ENCODE measurements around the gene SPACDR. TPM values are rescaled to one million over a fixed set of nuclear protein-coding genes. Genes with fewer than 3 reads are reported as not detected.

The SPACDR gene
- total RNA-seq, 2 donors from 2014 or later: not detected

DNA sequence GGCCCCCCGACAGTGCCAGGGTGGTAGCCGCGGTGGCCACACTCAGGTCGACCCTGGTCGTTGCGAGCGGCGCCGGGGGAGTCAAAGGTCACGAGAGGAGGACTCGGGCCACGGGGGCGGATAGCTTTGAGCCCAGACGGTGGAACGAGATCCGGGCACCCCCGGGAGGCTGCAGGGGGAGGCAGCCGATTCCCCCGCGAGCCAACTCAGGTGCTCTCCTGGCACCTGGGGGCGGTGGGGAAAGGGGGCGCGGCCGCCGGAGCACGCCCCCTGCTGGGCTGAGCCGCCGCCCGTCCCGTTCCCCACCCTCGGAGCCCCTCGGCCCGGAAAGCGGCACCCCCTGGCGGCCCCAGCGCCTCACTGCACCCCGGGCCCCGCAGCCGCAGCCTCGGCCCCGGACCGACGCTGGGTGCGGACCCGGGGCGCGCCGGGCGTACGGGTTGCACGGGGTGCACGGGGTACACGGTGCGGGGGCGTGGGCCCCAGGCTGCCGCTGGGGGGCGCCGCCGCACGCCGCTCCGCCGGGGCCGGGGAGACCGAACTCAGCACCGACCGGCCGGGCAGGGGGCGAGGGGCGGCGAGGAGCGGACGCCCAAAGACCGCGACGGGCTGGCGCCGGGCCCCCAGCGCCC lies 19.1 kb upstream of the SPACDR start:
- no peak for DNase-seq (ENCODE audit: low spot score)
- Histone ChIP-seq H3K9me3 (no peaks in the 10 kb centered on the region), H3K36me3 (no peaks in the 10 kb centered on the region), H3K27ac (peak overlapping the region; percentile 28 to 37), H3K4me1 (peaks cover 0 to 16% of the 10 kb centered on the region in 2 donors), H3K27me3 (no peaks in the 10 kb centered on the region), H3K4me3 (peak overlapping the region; percentile 48 to 61)
- TF ChIP-seq, protein P1, sequence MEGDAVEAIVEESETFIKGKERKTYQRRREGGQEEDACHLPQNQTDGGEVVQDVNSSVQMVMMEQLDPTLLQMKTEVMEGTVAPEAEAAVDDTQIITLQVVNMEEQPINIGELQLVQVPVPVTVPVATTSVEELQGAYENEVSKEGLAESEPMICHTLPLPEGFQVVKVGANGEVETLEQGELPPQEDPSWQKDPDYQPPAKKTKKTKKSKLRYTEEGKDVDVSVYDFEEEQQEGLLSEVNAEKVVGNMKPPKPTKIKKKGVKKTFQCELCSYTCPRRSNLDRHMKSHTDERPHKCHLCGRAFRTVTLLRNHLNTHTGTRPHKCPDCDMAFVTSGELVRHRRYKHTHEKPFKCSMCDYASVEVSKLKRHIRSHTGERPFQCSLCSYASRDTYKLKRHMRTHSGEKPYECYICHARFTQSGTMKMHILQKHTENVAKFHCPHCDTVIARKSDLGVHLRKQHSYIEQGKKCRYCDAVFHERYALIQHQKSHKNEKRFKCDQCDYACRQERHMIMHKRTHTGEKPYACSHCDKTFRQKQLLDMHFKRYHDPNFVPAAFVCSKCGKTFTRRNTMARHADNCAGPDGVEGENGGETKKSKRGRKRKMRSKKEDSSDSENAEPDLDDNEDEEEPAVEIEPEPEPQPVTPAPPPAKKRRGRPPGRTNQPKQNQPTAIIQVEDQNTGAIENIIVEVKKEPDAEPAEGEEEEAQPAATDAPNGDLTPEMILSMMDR (IDR thresholded peaks at IDR 0.05): peak; percentile 97 to 100

DNA sequence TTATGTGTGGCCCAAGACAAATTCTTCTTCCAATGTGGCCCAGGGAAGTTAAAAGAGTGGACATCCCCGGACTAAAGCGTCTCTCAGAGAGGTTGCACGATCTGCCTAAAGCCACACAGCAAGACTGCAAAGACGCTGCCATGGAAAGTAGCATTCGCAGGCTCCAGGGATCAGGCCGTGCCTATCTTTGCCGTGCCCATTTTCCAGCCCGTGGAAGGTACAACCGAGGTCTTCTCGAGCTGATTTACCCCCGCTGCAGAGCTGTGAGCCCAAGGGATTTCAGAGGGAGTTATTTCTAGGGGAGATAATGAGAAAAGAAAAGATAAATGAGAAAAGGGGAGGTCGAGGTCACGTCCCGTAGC lies 18.6 kb upstream of the SPACDR start:
- TF ChIP-seq, protein P1 (IDR thresholded peaks at IDR 0.05): no peak
- H3K4me3 ChIP-seq: peak overlapping the region; percentile 48 to 61
- H3K27me3 ChIP-seq: no peaks in the 10 kb centered on the region
- DNase-seq (ENCODE audit: low spot score): no peak
- H3K4me1 ChIP-seq: peaks cover 0 to 19% of the 10 kb centered on the region in 2 donors
- no peaks in the 10 kb centered on the region for H3K36me3 ChIP-seq
- H3K27ac ChIP-seq: peak overlapping the region; percentile 12 to 37
- no peaks in the 10 kb centered on the region for H3K9me3 ChIP-seq

DNA sequence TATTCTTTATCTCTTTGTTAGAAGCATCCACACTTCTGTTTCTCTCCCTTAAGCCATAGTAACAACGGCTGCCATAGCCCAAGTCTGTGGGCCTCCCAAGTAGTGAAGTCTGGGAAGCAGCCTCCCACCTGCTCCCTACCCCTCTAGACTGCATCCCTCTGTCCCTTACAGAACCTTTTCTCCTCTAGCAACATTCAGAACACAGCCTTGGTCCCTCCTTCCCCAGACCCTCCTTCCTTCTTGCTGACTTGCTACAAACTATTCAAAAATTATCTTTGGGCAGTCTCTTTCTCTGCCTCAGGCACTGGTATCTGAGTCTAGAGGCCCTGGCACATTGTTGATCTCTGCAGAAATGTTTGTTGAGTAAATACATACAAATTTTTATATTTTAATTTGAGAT lies 17.4 kb upstream of the SPACDR start:
- TF ChIP-seq, protein P1 (IDR thresholded peaks at IDR 0.05): no peak
- Histone ChIP-seq H3K27me3 (no peaks in the 10 kb centered on the region), H3K27ac (no peak overlapping the region), H3K36me3 (no peaks in the 10 kb centered on the region), H3K4me1 (peaks cover 0 to 31% of the 10 kb centered on the region in 2 donors), H3K9me3 (no peaks in the 10 kb centered on the region), H3K4me3 (no peak overlapping the region)
- no peak for DNase-seq (ENCODE audit: low spot score)

DNA sequence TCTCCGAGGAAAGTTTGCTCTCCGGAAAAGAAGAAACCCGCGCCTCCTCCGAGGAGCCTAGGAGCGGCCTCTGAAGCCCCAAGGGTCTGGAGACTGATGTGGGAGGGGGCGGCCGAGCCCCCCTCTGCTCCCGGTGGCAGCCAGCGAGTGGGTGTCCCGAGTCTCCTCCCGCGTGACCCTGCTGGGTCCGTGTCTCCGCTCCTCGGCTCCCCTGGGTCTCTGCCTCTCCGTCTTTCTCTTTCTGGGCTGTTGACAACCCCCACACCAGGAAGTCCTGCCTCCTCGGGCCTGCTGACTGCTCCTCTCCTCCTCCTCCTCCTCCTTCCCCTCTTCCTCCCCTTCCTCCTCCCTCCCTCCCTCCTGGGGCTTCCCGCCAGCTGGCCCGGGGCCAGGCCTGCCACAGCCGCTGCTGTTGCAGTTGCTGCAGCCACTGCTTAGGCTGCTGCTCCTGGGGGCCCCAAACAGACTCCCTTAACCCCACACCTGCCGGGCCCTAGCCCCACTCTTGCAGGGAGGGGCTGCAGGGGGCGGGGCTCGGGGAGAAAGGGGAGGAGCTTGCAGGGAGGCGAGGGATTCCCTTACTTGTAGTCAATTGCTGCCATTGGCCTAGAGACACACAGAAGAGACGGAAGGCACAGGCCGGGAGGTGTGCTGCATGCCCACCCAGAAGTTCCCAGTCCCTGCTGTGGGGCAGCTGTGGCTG lies 15.0 kb upstream of the SPACDR start, which contains the start of gene TSC22D4:
TSC22D4 (minus strand) TSS at position 257 of the 703 bp plus-strand sequence. CDS start 1,176 bp downstream, outside the sequence.
- Histone ChIP-seq H3K36me3 (peaks cover 3% of the 10 kb centered on the region), H3K4me3 (peak within 1 kb of the TSS; percentile 96 to 99), H3K27ac (peak within 1 kb of the TSS; percentile 93 to 97), H3K4me1 (peaks cover 0 to 54% of the 10 kb centered on the region in 2 donors), H3K9me3 (no peaks in the 10 kb centered on the region), H3K27me3 (no peaks in the 10 kb centered on the region)
- peak; percentile 93 for DNase-seq (ENCODE audit: low spot score)
- TF ChIP-seq, protein P1 (IDR thresholded peaks at IDR 0.05): no peak

DNA sequence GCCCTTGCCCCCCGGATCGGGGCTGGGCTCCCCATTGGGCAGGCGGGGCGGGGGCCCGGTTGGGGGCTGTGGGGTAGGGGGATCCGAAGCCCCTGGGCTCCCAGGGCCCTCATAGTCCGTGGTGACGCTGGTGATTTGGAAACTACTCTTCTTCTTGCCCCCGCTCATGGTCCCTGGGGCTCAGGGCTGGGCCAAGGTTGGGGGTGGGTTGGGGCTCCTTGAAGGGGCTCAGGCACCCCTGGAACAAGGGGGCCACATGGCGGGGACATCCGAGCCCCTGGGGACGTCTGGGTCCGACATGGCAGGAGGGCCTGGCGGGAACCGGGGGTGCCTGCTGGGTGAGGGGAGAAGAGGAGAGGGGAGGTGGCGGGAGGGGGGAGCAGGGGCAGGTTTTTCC lies 13.8 kb upstream of the SPACDR start:
- H3K9me3 ChIP-seq: no peaks in the 10 kb centered on the region
- peaks cover 11% of the 10 kb centered on the region for H3K36me3 ChIP-seq
- H3K27me3 ChIP-seq: no peaks in the 10 kb centered on the region
- DNase-seq (ENCODE audit: low spot score): no peak
- TF ChIP-seq, protein P1 (IDR thresholded peaks at IDR 0.05): no peak
- H3K27ac ChIP-seq: peak overlapping the region; percentile 93 to 97
- H3K4me1 ChIP-seq: peaks cover 0 to 63% of the 10 kb centered on the region in 2 donors
- peak overlapping the region; percentile 96 to 99 for H3K4me3 ChIP-seq
